Activated naive CD4-positive, alpha-beta T cell treated with anti-CD3 and anti-CD28 coated beads, Interleukin-2, amount 10 ng/mL, durations not matched to agents 7 days and 5 days (primary cell): Measurements from ENCODE around the gene NRG3.

Experiments used
- CTCF ChIA-PET: fragments of 350-600 bp; sonication (Branson Sonifier 250); formaldehyde crosslinking; loops from one replicate; lab custom pipeline; 2021; ENCODE audit warnings: antibody characterized with exemption; lab: Charles Lee
- DNase-seq: peaks from one replicate; pipeline ENCODE4 v3.0.0-alpha.2; 2020
- H3K27ac Mint-ChIP-seq: one replicate; pipeline ENCODE4 v1.8.0; 2021; ENCODE audit warnings: mild to moderate bottlenecking, moderate library complexity, mixed read lengths
- H3K27me3 Mint-ChIP-seq: one replicate; pipeline ENCODE4 v1.8.0; 2021; ENCODE audit warnings: mild to moderate bottlenecking, mixed read lengths
- H3K36me3 Mint-ChIP-seq: one replicate; pipeline ENCODE4 v1.8.0; 2021; ENCODE audit warnings: mixed read lengths
- H3K4me1 Mint-ChIP-seq: one replicate; pipeline ENCODE4 v1.8.0; 2021; ENCODE audit warnings: mixed read lengths
- H3K4me3 Mint-ChIP-seq: one replicate; pipeline ENCODE4 v1.8.0; 2021; ENCODE audit warnings: mild to moderate bottlenecking, moderate library complexity, mixed read lengths
- H3K9me3 Mint-ChIP-seq: one replicate; pipeline ENCODE4 v1.8.0; 2021; ENCODE audit warnings: mixed read lengths

The NRG3 gene

GRCh38 chr10:83023662-83024061, 1148.7 kb downstream of the NRG3 start:
- CTCF ChIA-PET: no interaction called here
- no peak for DNase-seq
- no peak overlapping the region for H3K4me3 Mint-ChIP-seq
- H3K9me3 Mint-ChIP-seq: peaks cover 12% of the 10 kb centered on the region
- H3K27ac Mint-ChIP-seq: no peak overlapping the region
- no peaks in the 10 kb centered on the region for H3K27me3 Mint-ChIP-seq
- H3K4me1 Mint-ChIP-seq: no peaks in the 10 kb centered on the region
- no peaks in the 10 kb centered on the region for H3K36me3 Mint-ChIP-seq
